ENCODE results near the gene KIF25. TPM values are rescaled to one million over a fixed set of nuclear protein-coding genes. Genes with fewer than 3 reads are reported as not detected.

Gene KIF25
- total RNA-seq, 1 experiment from 2014 or later, result 0.39 TPM

DNA sequence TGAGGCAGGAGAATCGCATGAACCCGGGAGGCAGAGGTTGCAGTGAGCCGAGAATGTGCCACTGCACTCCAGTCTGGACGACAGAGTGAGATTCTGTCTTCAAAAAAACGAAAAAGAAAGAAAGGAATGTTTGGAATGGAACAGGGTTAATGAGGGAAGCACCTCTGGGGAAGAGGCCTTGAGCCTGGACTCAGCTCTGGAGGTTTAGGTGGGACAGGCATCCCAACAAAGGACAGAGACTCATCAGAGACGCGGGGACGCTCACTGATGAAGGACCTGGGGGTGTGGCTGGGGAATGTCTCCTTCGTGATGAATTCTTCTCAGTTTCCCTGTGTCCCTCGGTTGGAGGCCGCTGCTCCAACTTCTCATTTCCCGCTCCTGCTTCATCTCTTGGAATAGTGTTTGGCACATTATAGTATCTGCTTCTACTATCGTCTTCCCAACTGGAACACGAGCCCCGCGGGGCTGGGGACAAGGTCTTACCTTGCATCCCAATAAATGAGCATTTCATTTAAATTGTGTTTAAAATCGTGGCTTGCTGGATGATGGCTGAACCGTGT, 27.6 kb downstream of the KIF25 start:
- Histone ChIP-seq H3K4me1 (ENCODE audit: insufficient read depth, low read length, poor library complexity, severe bottlenecking) (no peaks in the 10 kb centered on the region), H3K9me3 (ENCODE audit: low read depth, low read length, poor library complexity, severe bottlenecking) (no peaks in the 10 kb centered on the region), H3K4me3 (ENCODE audit: low read depth, low read length, poor library complexity, severe bottlenecking) (no peak overlapping the region), H3K36me3 (ENCODE audit: insufficient read depth, low read length, poor library complexity, severe bottlenecking) (no peaks in the 10 kb centered on the region), H3K27me3 (replicated peaks; ENCODE audit: insufficient read depth, low read depth, low read length, poor library complexity) (no peaks in the 10 kb centered on the region), H3K27ac (ENCODE audit: low read depth, low read length, poor library complexity, severe bottlenecking) (no peak overlapping the region)
- CTCF ChIA-PET, result no interaction called here
- TF ChIP-seq EZH2 (IDR thresholded peaks at IDR 0.05; ENCODE audit: borderline replicate concordance, low read depth, low read length, poor library complexity, severe bottlenecking), result no peak
- TF ChIP-seq, protein P1, sequence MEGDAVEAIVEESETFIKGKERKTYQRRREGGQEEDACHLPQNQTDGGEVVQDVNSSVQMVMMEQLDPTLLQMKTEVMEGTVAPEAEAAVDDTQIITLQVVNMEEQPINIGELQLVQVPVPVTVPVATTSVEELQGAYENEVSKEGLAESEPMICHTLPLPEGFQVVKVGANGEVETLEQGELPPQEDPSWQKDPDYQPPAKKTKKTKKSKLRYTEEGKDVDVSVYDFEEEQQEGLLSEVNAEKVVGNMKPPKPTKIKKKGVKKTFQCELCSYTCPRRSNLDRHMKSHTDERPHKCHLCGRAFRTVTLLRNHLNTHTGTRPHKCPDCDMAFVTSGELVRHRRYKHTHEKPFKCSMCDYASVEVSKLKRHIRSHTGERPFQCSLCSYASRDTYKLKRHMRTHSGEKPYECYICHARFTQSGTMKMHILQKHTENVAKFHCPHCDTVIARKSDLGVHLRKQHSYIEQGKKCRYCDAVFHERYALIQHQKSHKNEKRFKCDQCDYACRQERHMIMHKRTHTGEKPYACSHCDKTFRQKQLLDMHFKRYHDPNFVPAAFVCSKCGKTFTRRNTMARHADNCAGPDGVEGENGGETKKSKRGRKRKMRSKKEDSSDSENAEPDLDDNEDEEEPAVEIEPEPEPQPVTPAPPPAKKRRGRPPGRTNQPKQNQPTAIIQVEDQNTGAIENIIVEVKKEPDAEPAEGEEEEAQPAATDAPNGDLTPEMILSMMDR (conservative IDR thresholded peaks at IDR 0.05; ENCODE audit: low read depth, low read length), result no peak
- no peak for DNase-seq (ENCODE audit: low spot score)
- intact Hi-C loops (cut with micrococcal nuclease; ENCODE audit: unreplicated experiment), result no loop called here
- BruUV-seq (replicated peaks), result no TSS peak
- POLR2A ChIA-PET (ENCODE audit: low non-redundant PET), result no interaction called here

DNA sequence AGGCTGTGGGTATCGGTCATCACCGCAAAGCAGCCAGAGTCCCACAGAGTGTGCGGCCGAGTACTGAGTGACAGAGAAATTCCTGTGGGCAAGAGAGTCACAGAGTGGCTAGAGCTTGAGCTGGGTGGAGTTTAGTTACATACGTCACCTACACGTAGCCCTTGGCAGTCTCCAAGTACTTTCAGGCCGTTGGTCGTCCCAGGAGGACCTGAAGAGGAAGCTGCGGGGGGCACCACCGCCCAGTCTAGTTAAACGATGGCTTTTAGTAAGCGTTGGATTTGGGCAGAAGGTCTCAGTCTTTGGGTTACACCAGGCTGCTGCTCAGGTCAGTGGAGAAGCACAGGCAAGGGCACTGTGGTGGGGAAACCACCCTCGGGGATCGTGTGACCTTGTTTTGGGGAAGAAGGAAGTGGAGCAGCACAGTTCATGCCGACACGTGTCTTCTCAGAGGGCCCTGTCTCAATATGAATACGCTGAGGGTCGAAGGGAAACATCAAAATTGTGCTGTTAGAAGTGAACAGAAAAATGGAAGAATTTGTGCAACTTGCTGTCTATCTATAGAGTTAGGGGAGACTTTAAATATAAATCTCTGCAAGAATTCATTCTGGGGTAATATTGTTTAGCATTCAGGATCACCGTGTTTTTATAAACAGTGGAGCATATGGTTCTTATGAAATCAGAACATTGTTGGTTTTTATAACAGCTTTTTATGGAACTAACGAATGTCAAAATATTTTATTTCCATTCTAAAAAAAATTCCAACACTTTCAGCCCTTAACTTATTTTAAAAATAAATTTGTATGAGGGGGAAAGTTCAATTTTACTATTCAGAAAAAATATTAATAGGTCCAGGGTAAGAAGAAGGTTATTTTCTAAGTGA, 28.6 kb downstream of the KIF25 start:
- Histone ChIP-seq H3K9me3 (ENCODE audit: low read depth, low read length, poor library complexity, severe bottlenecking) (no peaks in the 10 kb centered on the region), H3K36me3 (ENCODE audit: insufficient read depth, low read length, poor library complexity, severe bottlenecking) (no peaks in the 10 kb centered on the region), H3K27ac (ENCODE audit: low read depth, low read length, poor library complexity, severe bottlenecking) (no peak overlapping the region), H3K27me3 (replicated peaks; ENCODE audit: insufficient read depth, low read depth, low read length, poor library complexity) (no peaks in the 10 kb centered on the region), H3K4me3 (ENCODE audit: low read depth, low read length, poor library complexity, severe bottlenecking) (no peak overlapping the region), H3K4me1 (ENCODE audit: insufficient read depth, low read length, poor library complexity, severe bottlenecking) (peaks cover 9% of the 10 kb centered on the region)
- DNase-seq (ENCODE audit: low spot score), result no peak
- no TSS peak for BruUV-seq (replicated peaks)
- intact Hi-C loops (cut with micrococcal nuclease; ENCODE audit: unreplicated experiment), result no loop called here
- ChIA-PET CTCF (no interaction called here), POLR2A (ENCODE audit: low non-redundant PET) (no interaction called here)
- TF ChIP-seq, protein P1 (conservative IDR thresholded peaks at IDR 0.05; ENCODE audit: low read depth, low read length), result no peak
- no peak for TF ChIP-seq EZH2 (IDR thresholded peaks at IDR 0.05; ENCODE audit: borderline replicate concordance, low read depth, low read length, poor library complexity, severe bottlenecking)

- ChIA-PET CTCF (no interaction called here), POLR2A (ENCODE audit: low non-redundant PET) (no interaction called here)
- no peak overlapping the region for H3K27ac ChIP-seq (ENCODE audit: low read depth, low read length, poor library complexity, severe bottlenecking)
- intact Hi-C loops (cut with micrococcal nuclease; ENCODE audit: unreplicated experiment), result no loop called here
- TF ChIP-seq EZH2 (IDR thresholded peaks at IDR 0.05; ENCODE audit: borderline replicate concordance, low read depth, low read length, poor library complexity, severe bottlenecking), result no peak
- TF ChIP-seq, protein P1 (conservative IDR thresholded peaks at IDR 0.05; ENCODE audit: low read depth, low read length), result no peak
- peaks cover 13% of the 10 kb centered on the region for H3K4me1 ChIP-seq (ENCODE audit: insufficient read depth, low read length, poor library complexity, severe bottlenecking)
- H3K4me3 ChIP-seq (ENCODE audit: low read depth, low read length, poor library complexity, severe bottlenecking), result no peak overlapping the region
- no peak for DNase-seq (ENCODE audit: low spot score)
- H3K36me3 ChIP-seq (ENCODE audit: insufficient read depth, low read length, poor library complexity, severe bottlenecking), result no peaks in the 10 kb centered on the region
- H3K9me3 ChIP-seq (ENCODE audit: low read depth, low read length, poor library complexity, severe bottlenecking), result no peaks in the 10 kb centered on the region
- no peaks in the 10 kb centered on the region for H3K27me3 ChIP-seq (replicated peaks; ENCODE audit: insufficient read depth, low read depth, low read length, poor library complexity)
- BruUV-seq (replicated peaks), result no TSS peak
Observed at GRCh38 chr6:168026925-168027324, 29.5 kb downstream of the KIF25 start.
